HG03060 (cell line): Measurements from ENCODE around the gene PIGS.

Experiments
- ATAC-seq: cut with Tn5 transposase; IDR thresholded peaks from one replicate; pipeline ENCODE4 v1.9.1; 2021; ENCODE audit warnings: low read depth, moderate number of reproducible peaks; ENCODE audit not compliant: unreplicated experiment

The PIGS gene

GRCh38 chr17:28551421-28552175 lies 19.7 kb downstream of the PIGS start:
- no peak for ATAC-seq

GRCh38 chr17:28550858-28551257 lies 20.5 kb downstream of the PIGS start:
- ATAC-seq, result no peak

GRCh38 chr17:28549236-28550132 lies 21.8 kb downstream of the PIGS start:
- no peak for ATAC-seq

- ATAC-seq, result no peak
Measured at GRCh38 chr17:28548417-28549130, 22.8 kb downstream of the PIGS start.

GRCh38 chr17:28547623-28548416 lies 23.5 kb downstream of the PIGS start:
- no peak for ATAC-seq

GRCh38 chr17:28547096-28547622 lies 24.2 kb downstream of the PIGS start:
- no peak for ATAC-seq

GRCh38 chr17:28545787-28546415 lies 25.4 kb downstream of the PIGS start:
- ATAC-seq, result no peak

- ATAC-seq, result no peak
Measured at GRCh38 chr17:28545141-28545503, 26.2 kb downstream of the PIGS start.

- no peak for ATAC-seq
Measured at GRCh38 chr17:28544402-28545140, 26.8 kb downstream of the PIGS start.

- no peak for ATAC-seq
Measured at GRCh38 chr17:28541439-28541838, 29.9 kb downstream of the PIGS start.

- ATAC-seq, result no peak
Measured at GRCh38 chr17:28540231-28540630, 31.1 kb downstream of the PIGS start.

- no peak for ATAC-seq
Measured at GRCh38 chr17:28538296-28538895, 32.9 kb downstream of the PIGS start.

GRCh38 chr17:28537219-28537610 lies 34.1 kb downstream of the PIGS start:
- no peak for ATAC-seq

- ATAC-seq, result no peak
Measured at GRCh38 chr17:28536532-28537218, 34.6 kb downstream of the PIGS start.

- no peak for ATAC-seq
Measured at GRCh38 chr17:28534740-28535375, 36.5 kb downstream of the PIGS start.

- no peak for ATAC-seq
Measured at GRCh38 chr17:28533091-28533807, 38.1 kb downstream of the PIGS start.
